Brain microvascular endothelial cell (primary cell): ENCODE results near the gene TPST2.
A peak's percentile ranks its signal among the peaks of the same experiment; 100 is the strongest.

Source experiments
- DNase-seq: peaks from one replicate; pipeline ENCODE4 v3.0.0-alpha.2; 2020
- H3K27ac ChIP-seq: fragments of 250-450 bp; sonication (Bioruptor Pico); 2 replicates; pipeline ENCODE4 v1.5.1; 2020; ENCODE audit warnings: mild to moderate bottlenecking, moderate library complexity
- H3K27me3 ChIP-seq: fragments of 250-450 bp; sonication (Bioruptor Pico); replicated peaks from 2 replicates; pipeline ENCODE4 v1.5.1; 2020; ENCODE audit warnings: mild to moderate bottlenecking
- H3K36me3 ChIP-seq: fragments of 250-450 bp; sonication (Bioruptor Pico); replicated peaks from 2 replicates; pipeline ENCODE4 v1.5.1; 2020; ENCODE audit warnings: mild to moderate bottlenecking
- H3K4me3 ChIP-seq: 2 replicates; pipeline ENCODE4 v1.5.1; 2011; ENCODE audit warnings: low read depth, mild to moderate bottlenecking, control low read depth, low read length, moderate library complexity
- in situ Hi-C: cut with HindIII; loops from 2 replicates; pipeline ENCODE4 v1.10.0; 2017; ENCODE audit warnings: low sequenced_read_pairs, low pct_ligation_motif_present
- TF ChIP-seq, protein P1 (sequence below): IDR thresholded peaks from 2 replicates; pipeline ENCODE4 v1.5.1; 2011; ENCODE audit warnings: low read depth, mild to moderate bottlenecking, moderate library complexity, low read length, control low read depth, inconsistent platforms; ENCODE audit errors: missing control alignments

Gene TPST2

DNA sequence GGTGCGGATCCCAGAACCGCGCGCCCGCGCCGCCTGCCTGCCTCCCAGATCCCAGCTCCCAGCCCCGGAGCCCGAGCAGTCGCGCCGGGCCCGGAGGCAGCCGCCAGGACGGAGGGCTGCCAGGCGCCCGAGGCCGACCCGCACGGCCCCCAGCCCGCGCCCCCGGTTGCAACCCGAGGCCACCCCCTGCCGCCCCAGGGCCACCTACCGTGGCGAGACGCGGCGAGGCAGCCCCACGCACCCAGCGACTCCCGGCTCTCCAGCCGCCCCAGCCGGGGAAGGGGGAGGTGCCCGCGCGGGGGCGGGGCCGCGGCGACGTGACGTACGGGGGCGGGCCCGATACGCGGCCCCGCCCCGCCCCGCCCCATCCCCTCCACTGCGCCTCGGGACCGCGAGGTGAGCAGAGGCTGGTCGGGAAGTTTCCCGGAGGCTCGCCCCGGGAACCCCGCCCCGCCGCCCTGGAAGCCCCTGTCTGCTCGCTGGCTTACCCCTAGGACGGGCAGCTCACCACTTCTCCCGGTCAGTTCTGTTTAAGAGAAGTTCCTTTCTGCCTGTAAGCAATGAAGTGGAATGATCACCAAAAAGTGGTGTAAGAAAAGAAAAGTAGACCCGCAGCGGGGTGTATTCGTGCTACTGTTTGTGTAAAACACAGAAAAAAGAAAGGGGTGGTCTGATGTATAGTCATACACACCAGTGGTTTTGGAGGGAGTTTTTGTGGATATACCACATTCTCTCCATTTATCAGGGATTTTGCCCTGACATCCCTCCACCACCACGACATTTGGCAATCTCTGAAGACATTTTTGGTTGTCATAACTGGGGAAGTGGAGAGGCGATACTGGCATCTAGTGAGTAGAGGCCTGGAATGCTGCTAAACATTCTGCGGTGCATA lies at the start of gene TPST2:
Gene TPST2, minus strand, starts transcription at position 288 of the 892 bp plus-strand sequence. CDS start 48,502 bp downstream, outside the sequence.
- DNase-seq = peak; percentile 38
- in situ Hi-C loops = no loop called here

DNA sequence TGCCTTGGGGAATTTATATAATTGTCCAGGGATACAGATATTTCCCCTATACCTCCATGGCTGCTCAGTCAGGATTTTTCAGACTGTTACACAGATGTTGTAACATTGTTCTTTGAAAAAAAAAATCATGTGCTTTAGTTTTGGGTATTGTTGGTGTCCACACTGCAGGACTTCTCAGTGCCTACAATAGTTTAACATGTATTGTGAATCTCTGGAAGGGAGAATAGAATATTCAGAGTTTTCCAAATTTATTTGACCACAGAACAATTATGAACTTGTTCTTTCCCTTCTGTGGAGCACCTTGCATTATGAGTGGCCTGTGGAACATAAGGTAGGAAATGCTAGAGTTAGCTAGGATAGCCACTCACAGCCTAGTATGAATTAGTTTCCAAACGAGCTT lies 46.4 kb upstream of the TPST2 start:
- H3K27me3 ChIP-seq = no peaks in the 10 kb centered on the region
- H3K36me3 ChIP-seq = no peaks in the 10 kb centered on the region
- no peak overlapping the region for H3K27ac ChIP-seq
- no peak for DNase-seq
- no peak overlapping the region for H3K4me3 ChIP-seq
- in situ Hi-C loops = no loop called here
- TF ChIP-seq, protein P1, sequence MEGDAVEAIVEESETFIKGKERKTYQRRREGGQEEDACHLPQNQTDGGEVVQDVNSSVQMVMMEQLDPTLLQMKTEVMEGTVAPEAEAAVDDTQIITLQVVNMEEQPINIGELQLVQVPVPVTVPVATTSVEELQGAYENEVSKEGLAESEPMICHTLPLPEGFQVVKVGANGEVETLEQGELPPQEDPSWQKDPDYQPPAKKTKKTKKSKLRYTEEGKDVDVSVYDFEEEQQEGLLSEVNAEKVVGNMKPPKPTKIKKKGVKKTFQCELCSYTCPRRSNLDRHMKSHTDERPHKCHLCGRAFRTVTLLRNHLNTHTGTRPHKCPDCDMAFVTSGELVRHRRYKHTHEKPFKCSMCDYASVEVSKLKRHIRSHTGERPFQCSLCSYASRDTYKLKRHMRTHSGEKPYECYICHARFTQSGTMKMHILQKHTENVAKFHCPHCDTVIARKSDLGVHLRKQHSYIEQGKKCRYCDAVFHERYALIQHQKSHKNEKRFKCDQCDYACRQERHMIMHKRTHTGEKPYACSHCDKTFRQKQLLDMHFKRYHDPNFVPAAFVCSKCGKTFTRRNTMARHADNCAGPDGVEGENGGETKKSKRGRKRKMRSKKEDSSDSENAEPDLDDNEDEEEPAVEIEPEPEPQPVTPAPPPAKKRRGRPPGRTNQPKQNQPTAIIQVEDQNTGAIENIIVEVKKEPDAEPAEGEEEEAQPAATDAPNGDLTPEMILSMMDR = no peak

More for the DNA sequence above, at the start of gene TPST2:
- Histone ChIP-seq H3K4me3 (peak within 1 kb of the TSS; percentile 62), H3K27ac (peak within 1 kb of the TSS; percentile 71), H3K27me3 (no peaks in the 10 kb centered on the region), H3K36me3 (no peaks in the 10 kb centered on the region)
- TF ChIP-seq, protein P1 = no peak

DNA sequence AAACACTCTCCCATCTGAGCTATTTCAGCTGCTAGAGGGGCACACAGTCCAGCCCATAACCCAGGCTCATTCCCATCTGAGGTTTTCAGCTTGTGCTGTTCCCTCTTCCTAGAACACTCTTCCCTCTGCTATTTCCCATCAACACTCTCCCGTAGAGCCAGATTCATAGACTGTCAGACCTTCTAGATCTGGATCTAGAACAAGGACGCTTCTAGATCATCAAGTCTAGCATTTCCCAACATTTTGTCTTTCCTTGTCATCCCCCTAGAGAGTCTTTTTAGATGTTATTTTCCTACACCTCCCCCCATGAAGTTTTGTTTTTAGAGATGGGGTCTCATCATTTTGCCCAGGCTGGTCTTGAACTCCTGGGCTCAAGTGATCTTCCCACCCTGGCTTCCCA lies 45.2 kb upstream of the TPST2 start:
- H3K4me3 ChIP-seq = no peak overlapping the region
- no peaks in the 10 kb centered on the region for H3K27me3 ChIP-seq
- H3K27ac ChIP-seq = no peak overlapping the region
- H3K36me3 ChIP-seq = no peaks in the 10 kb centered on the region
- TF ChIP-seq, protein P1 = no peak
- in situ Hi-C loops = no loop called here
- no peak for DNase-seq

DNA sequence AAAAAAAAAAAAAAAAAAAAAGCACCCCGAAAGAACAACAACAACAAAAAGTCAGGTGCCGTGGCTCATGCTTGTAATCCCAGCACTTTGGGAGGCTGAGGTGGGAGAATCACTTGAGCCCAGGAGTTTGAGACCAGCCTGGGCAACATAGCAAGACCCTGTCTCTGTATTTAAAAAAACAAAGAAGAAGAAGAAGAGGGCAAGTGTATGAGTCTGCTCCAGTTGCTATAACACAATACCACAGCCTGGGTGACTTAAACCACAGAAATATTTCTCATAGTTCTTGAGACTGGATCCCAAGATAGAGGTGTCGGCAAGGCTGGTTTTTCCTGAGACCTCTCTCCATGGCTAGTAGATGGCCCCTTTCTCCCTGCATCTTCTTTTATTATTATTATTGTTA lies 44.3 kb upstream of the TPST2 start:
- Histone ChIP-seq H3K27me3 (no peaks in the 10 kb centered on the region), H3K4me3 (no peak overlapping the region), H3K27ac (no peak overlapping the region), H3K36me3 (no peaks in the 10 kb centered on the region)
- DNase-seq = no peak
- TF ChIP-seq, protein P1 = no peak
- in situ Hi-C loops = no loop called here

DNA sequence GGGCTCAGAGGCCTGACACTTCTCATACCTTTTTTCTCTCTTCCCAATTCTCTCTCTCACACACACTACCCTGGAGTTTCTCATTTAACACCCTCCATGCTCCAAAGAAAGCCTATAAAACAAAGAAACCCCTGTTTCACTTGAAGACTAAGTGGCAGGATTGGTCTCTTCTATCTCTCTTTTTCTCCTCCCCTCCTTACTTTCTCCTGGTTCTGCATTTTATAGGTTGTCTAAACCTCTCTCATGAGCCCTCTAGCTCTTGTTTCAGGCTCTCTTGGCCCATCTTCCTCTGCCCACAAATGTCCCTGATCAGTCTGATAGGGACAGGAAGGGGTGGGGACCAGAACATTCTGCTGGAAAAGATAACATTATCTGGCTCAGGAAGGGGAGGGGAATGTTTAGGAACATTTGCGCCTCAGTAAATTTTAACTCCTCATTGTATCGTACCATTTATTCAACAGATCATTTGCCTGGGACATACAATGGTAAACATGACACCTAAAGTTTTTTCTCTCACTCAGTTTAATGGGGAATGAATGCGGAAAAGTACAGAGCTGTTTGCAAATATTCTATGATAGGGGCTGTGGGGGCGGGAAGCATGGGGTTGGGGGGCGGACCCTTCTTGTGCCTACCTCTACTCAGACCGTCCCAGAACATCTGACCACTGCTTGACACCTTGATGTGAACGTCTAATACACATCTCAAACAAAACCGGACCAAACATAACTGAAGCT lies 42.7 kb upstream of the TPST2 start:
- no peaks in the 10 kb centered on the region for H3K27me3 ChIP-seq
- H3K27ac ChIP-seq = no peak overlapping the region
- DNase-seq = no peak
- no peaks in the 10 kb centered on the region for H3K36me3 ChIP-seq
- in situ Hi-C loops = no loop called here
- no peak overlapping the region for H3K4me3 ChIP-seq
- TF ChIP-seq, protein P1 = no peak
